CD4-positive, alpha-beta memory T cell (primary cell): ENCODE data around the gene CKS1B. TPM values are rescaled to one million over a fixed set of nuclear protein-coding genes. Genes with fewer than 3 reads are reported as not detected.

ENCODE experiments used
- CTCF ChIA-PET: fragments of 350-600 bp; sonication (Branson Sonifier 250); formaldehyde crosslinking; loops from one replicate; lab custom pipeline; 2021; ENCODE audit warnings: inconsistent platforms; ENCODE audit not compliant: partially characterized antibody; lab: Charles Lee
- POLR2A ChIA-PET: fragments of 350-600 bp; sonication (Branson Sonifier 250); formaldehyde crosslinking; loops from one replicate; lab custom pipeline; 2021; ENCODE audit not compliant: partially characterized antibody; lab: Charles Lee
- DNase-seq, 5 donors: peaks; one replicate each; pipeline versions ENCODE4 v3.0.0 to v3.0.0-alpha.2; 2020 to 2022; ENCODE audit warnings: mixed read lengths in 1 of 5
- H3K27ac ChIP-seq: one replicate; pipeline ENCODE4 v1.7.0; 2013; ENCODE audit warnings: low read depth, low read length
- H3K27me3 ChIP-seq: 2 replicates; pipeline ENCODE4 v1.7.0; 2013; ENCODE audit warnings: mild to moderate bottlenecking, low read length, moderate library complexity; ENCODE audit not compliant: insufficient read depth
- H3K36me3 ChIP-seq: 2 replicates; pipeline ENCODE4 v1.7.0; 2013; ENCODE audit warnings: mild to moderate bottlenecking, low read length, moderate library complexity; ENCODE audit not compliant: insufficient read depth
- H3K4me1 ChIP-seq: 2 replicates; pipeline ENCODE4 v1.7.0; 2013; ENCODE audit warnings: mild to moderate bottlenecking, low read length, moderate library complexity; ENCODE audit not compliant: insufficient read depth
- H3K4me3 ChIP-seq, 2 donors: one replicate each; pipeline ENCODE4 v1.7.0; 2013; ENCODE audit warnings: low read length in 2 of 2, mild to moderate bottlenecking in 1 of 2
- H3K9me3 ChIP-seq, 2 donors: one replicate each; pipeline ENCODE4 v1.7.0; 2013; ENCODE audit warnings: low read length in 2 of 2, control low read depth in 1 of 2; ENCODE audit not compliant: control insufficient read depth in 1 of 2
- H3K27ac Mint-ChIP-seq, 7 donors: one replicate each; pipeline ENCODE4 v1.8.0; 2020 to 2021; ENCODE audit warnings: mixed read lengths in 7 of 7, mild to moderate bottlenecking in 6 of 7, inconsistent platforms in 3 of 7, moderate library complexity in 3 of 7
- H3K27me3 Mint-ChIP-seq, 2 donors: one replicate each; pipeline ENCODE4 v1.8.0; 2020 to 2021; ENCODE audit warnings: mixed read lengths in 2 of 2
- H3K36me3 Mint-ChIP-seq, 2 donors: one replicate each; pipeline ENCODE4 v1.8.0; 2020 to 2021; ENCODE audit warnings: mixed read lengths in 2 of 2, inconsistent platforms in 1 of 2, mild to moderate bottlenecking in 1 of 2
- H3K4me1 Mint-ChIP-seq, 4 donors: one replicate each; pipeline ENCODE4 v1.8.0; 2020 to 2021; ENCODE audit warnings: mixed read lengths in 4 of 4, mild to moderate bottlenecking in 1 of 4
- H3K4me3 Mint-ChIP-seq, 8 donors: one replicate each; pipeline ENCODE4 v1.8.0; 2020 to 2021; ENCODE audit warnings: mixed read lengths in 8 of 8, mild to moderate bottlenecking in 7 of 8, moderate library complexity in 6 of 8, inconsistent platforms in 3 of 8
- H3K9me3 Mint-ChIP-seq, 8 donors: one replicate each; pipeline ENCODE4 v1.8.0; 2020 to 2021; ENCODE audit warnings: mixed read lengths in 8 of 8, mild to moderate bottlenecking in 5 of 8, inconsistent platforms in 3 of 8, moderate library complexity in 1 of 8
- intact Hi-C: fragments of 100-400 bp; cut with micrococcal nuclease; formaldehyde crosslinking; loops from one replicate; pipeline ENCODE4 v1.15.1; 2023
- polyA plus RNA-seq, 2 donors: library from polyadenylated mRNA; unstranded; fragments of 300-500 nt; fragmentation: Illumina TruSeq; gene quantifications; one replicate each; pipeline ENCODE4 v1.2.3, GENCODE V29; 2021
- total RNA-seq, 2 experiments: library from RNA; stranded (reverse); gene quantifications; one replicate each; pipeline ENCODE4 v1.2.3, GENCODE V29; 2021

Gene CKS1B
- total and polyA plus RNA-seq, 4 experiments from 2014 or later = 12.2 to 67.9 (median 31.6) TPM

DNA sequence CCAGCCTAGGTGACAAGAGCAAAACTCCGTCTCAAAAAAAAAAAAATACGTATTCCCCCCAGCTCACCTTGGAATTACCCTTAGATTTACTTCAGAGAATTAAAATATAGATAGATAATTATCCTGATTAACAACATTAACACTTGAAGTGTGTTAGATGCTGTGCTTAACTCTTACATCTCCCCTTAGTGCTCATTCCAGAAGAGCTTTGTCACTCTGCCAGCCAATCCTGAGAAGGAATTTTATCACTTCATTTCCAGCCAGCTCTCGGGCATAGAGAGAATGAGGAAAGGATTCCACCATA lies 2.3 kb upstream of the CKS1B start:
- Histone ChIP-seq H3K36me3 (peaks cover 23% of the 10 kb centered on the region), H3K27ac (peak overlapping the region; percentile 95), H3K9me3 (no peaks in the 10 kb centered on the region), H3K27me3 (no peaks in the 10 kb centered on the region), H3K4me1 (peaks cover 45% of the 10 kb centered on the region), H3K4me3 (no peak overlapping the region)
- H3K27me3 Mint-ChIP-seq = no peaks in the 10 kb centered on the region
- peaks cover 22 to 36% (median 28%) of the 10 kb centered on the region in 4 donors for H3K4me1 Mint-ChIP-seq
- CTCF ChIA-PET = interaction anchor here (1.2 to 16.3 kb wide), 6 partner anchors 11 to 45 kb away, joined by 3 to 226 read pairs (median 32); partner anchors contain the start of genes FLAD1, PBXIP1 and PYGO2
- H3K27ac Mint-ChIP-seq = peak overlapping the region in 1 of 7 donors; percentile 82
- POLR2A ChIA-PET = interaction anchor here (1.4 to 41.7 kb wide), 6 partner anchors 9 to 35 kb away, joined by 3 to 1543 read pairs (median 92); partner anchors contain the start of genes FLAD1, LENEP, PBXIP1 and PMVK
- intact Hi-C loops = no loop called here
- no peak for DNase-seq
- no peaks in the 10 kb centered on the region for H3K9me3 Mint-ChIP-seq
- H3K4me3 Mint-ChIP-seq = peak overlapping the region in 2 of 8 donors; percentile 9 to 52
- H3K36me3 Mint-ChIP-seq = peaks cover 10 to 29% of the 10 kb centered on the region in 2 donors

GRCh38 chr1:154972517-154973343 lies 1.8 kb upstream of the CKS1B start:
- Histone ChIP-seq H3K27me3 (no peaks in the 10 kb centered on the region), H3K9me3 (no peaks in the 10 kb centered on the region), H3K36me3 (peaks cover 18% of the 10 kb centered on the region), H3K27ac (peak overlapping the region; percentile 95), H3K4me1 (peaks cover 45% of the 10 kb centered on the region), H3K4me3 (no peak overlapping the region)
- ChIA-PET CTCF (interaction anchor here (0.5 to 16.3 kb wide), 9 partner anchors 8 to 188 kb away, joined by 3 to 226 read pairs (median 17); partner anchors contain the start of genes FLAD1, LENEP, PBXIP1 and PYGO2), POLR2A (interaction anchor here (0.6 to 41.7 kb wide), 8 partner anchors 8 to 90 kb away, joined by 3 to 1543 read pairs (median 48); partner anchors contain the start of genes FLAD1, LENEP, PBXIP1 and PMVK)
- peak overlapping the region in 1 of 7 donors; percentile 82 for H3K27ac Mint-ChIP-seq
- intact Hi-C loops = loop anchor here (1.0 kb wide), 1 partner anchor 45 kb away; no protein-coding TSS in a partner anchor
- H3K36me3 Mint-ChIP-seq = peaks cover 8 to 27% of the 10 kb centered on the region in 2 donors
- H3K4me1 Mint-ChIP-seq = peaks cover 22 to 40% (median 27%) of the 10 kb centered on the region in 4 donors
- no peaks in the 10 kb centered on the region for H3K27me3 Mint-ChIP-seq
- no peaks in the 10 kb centered on the region for H3K9me3 Mint-ChIP-seq
- peak overlapping the region in 3 of 8 donors; percentile 9 to 60 (median 52) for H3K4me3 Mint-ChIP-seq
- DNase-seq = no peak

DNA sequence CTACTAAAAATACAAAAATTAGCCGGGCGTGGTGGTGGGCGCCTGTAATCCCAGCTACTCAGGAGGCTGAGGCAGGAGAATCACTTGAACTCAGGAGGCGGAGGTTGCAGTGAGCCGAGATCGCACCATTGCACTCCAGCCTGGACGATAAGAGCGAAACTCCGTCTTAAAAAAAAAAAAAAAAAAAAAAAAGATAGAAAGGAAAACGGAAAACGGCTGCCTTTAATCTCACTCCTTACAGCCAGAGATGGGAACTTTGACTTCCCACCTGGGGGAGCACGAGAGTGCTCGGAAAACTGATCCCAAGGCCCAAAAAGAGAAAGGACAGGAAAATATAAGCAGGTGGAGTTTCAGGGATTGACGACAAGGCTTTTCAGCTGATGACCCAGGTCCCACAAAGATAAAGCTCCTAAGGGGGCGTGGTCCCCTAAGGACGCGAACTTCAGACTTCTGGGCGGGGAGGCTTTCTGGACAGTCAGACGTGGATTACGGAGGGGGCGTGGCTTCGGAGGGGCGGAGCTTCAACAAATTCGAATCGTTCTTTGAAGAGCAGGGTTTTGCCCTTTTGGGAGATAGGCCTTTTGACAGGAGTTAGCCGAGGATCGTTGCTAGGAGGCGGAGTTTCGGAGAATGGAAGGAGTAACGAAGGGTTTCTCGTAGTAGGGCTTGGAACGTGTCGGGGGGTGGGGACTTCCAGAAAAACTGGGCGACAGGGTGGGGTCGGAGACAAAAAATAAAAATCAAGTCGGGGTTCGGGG lies 958 bp upstream of the CKS1B start:
- intact Hi-C loops = loop anchor here (1.0 to 2.0 kb wide), 7 partner anchors 10 to 77 kb away; partner anchors contain the start of genes ADAM15, FLAD1, PMVK and PYGO2
- no peaks in the 10 kb centered on the region for H3K9me3 ChIP-seq
- Mint-ChIP-seq H3K27me3 (no peaks in the 10 kb centered on the region), H3K27ac (no peak overlapping the region), H3K9me3 (no peaks in the 10 kb centered on the region), H3K4me1 (peaks cover 22 to 43% (median 27%) of the 10 kb centered on the region in 4 donors), H3K4me3 (no peak overlapping the region), H3K36me3 (peaks cover 4 to 19% of the 10 kb centered on the region in 2 donors)
- no peaks in the 10 kb centered on the region for H3K27me3 ChIP-seq
- H3K27ac ChIP-seq = peak overlapping the region; percentile 95
- ChIA-PET CTCF (interaction anchor here (0.7 to 16.3 kb wide), 9 partner anchors 9 to 1008 kb away, joined by 3 to 226 read pairs (median 17); partner anchors contain the start of genes FLAD1, LENEP, PBXIP1 and PYGO2), POLR2A (interaction anchor here (0.6 to 41.7 kb wide), 9 partner anchors 8 to 793 kb away, joined by 3 to 1543 read pairs (median 36); partner anchors contain the start of genes FLAD1, LENEP, PBXIP1 and PMVK)
- H3K4me3 ChIP-seq = peak overlapping the region; percentile 67 to 83
- peaks cover 10% of the 10 kb centered on the region for H3K36me3 ChIP-seq
- DNase-seq = peak; percentile 83 to 96 (median 85)
- H3K4me1 ChIP-seq = peaks cover 45% of the 10 kb centered on the region

DNA sequence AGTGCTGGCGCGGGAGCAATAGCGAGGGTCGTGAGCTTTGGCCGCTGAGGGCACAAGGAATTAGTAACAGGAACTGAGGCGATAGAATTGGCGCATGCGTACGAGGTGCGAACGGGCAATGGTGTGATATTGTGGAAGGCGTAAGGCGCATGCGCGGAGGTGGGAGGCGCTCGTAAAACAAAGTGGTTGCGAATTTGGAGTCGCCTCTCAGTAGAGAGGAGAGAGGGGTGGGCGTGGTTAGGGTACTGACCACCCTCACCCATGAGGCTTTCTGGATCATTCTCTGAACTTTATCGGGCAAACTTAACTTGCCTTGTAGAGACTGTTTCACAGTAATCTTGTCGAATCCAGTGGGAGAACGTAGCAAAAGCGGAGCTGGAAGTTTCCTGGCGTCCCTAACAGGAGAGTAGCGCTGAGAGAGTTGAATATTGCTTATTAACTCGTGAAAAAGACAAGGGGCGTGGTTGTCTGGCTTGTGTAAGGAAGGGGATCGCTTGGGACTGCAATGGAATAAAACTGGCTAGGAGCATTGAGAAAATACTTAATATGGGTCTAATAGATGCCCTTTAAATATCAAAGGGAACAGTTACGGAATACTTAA lies 427 bp downstream of the CKS1B start:
- H3K27ac ChIP-seq = peak overlapping the region; percentile 95
- ChIA-PET POLR2A (interaction anchor here (1.0 to 41.7 kb wide), 11 partner anchors 9 to 795 kb away, joined by 3 to 1543 read pairs (median 9); partner anchors contain the start of genes ADAM15, FLAD1, LENEP and PBXIP1), CTCF (interaction anchor here (1.3 to 16.3 kb wide), 7 partner anchors 11 to 42 kb away, joined by 4 to 226 read pairs (median 23); partner anchors contain the start of genes PBXIP1 and PYGO2)
- H3K9me3 ChIP-seq = no peaks in the 10 kb centered on the region
- H3K4me1 Mint-ChIP-seq = peaks cover 18 to 33% (median 24%) of the 10 kb centered on the region in 4 donors
- H3K4me3 ChIP-seq = peak overlapping the region; percentile 67 to 100
- peaks cover 4 to 11% of the 10 kb centered on the region in 2 donors for H3K36me3 Mint-ChIP-seq
- peak in 4 of 5 donors; percentile 96 to 97 (median 97) for DNase-seq
- H3K27ac Mint-ChIP-seq = no peak overlapping the region
- no peaks in the 10 kb centered on the region for H3K27me3 Mint-ChIP-seq
- H3K36me3 ChIP-seq = no peaks in the 10 kb centered on the region
- no peaks in the 10 kb centered on the region for H3K27me3 ChIP-seq
- H3K4me1 ChIP-seq = peaks cover 45% of the 10 kb centered on the region
- H3K4me3 Mint-ChIP-seq = no peak overlapping the region
- H3K9me3 Mint-ChIP-seq = no peaks in the 10 kb centered on the region
- intact Hi-C loops = loop anchor here (1.0 to 2.0 kb wide), 6 partner anchors 8 to 76 kb away; partner anchors contain the start of genes ADAM15, FLAD1, PMVK and PYGO2

GRCh38 chr1:154975409-154976059 lies 1.1 kb downstream of the CKS1B start:
- POLR2A ChIA-PET = interaction anchor here (0.6 to 41.7 kb wide), 9 partner anchors 8 to 998 kb away, joined by 3 to 1543 read pairs (median 36); partner anchors contain the start of genes ADAM15, FLAD1, JTB and LENEP
- peak overlapping the region; percentile 67 to 100 for H3K4me3 ChIP-seq
- H3K27me3 ChIP-seq = no peaks in the 10 kb centered on the region
- H3K27ac ChIP-seq = peak overlapping the region; percentile 95
- CTCF ChIA-PET = interaction anchor here (1.3 to 16.3 kb wide), 7 partner anchors 13 to 41 kb away, joined by 4 to 226 read pairs (median 23); partner anchors contain the start of genes PBXIP1 and PYGO2
- no peaks in the 10 kb centered on the region for H3K36me3 ChIP-seq
- Mint-ChIP-seq H3K36me3 (peaks cover 4 to 11% of the 10 kb centered on the region in 2 donors), H3K4me3 (no peak overlapping the region), H3K27me3 (no peaks in the 10 kb centered on the region), H3K27ac (no peak overlapping the region), H3K4me1 (peaks cover 18 to 33% (median 24%) of the 10 kb centered on the region in 4 donors), H3K9me3 (no peaks in the 10 kb centered on the region)
- H3K9me3 ChIP-seq = no peaks in the 10 kb centered on the region
- intact Hi-C loops = loop anchor here (2.0 kb wide), 2 partner anchors 39 to 75 kb away; partner anchors contain the start of genes ADAM15 and PMVK
- H3K4me1 ChIP-seq = peaks cover 42% of the 10 kb centered on the region
- DNase-seq = peak; percentile 44 to 69 (median 55)
